ENCODE measurements around the gene HIVEP3. TPM values are rescaled to one million over a fixed set of nuclear protein-coding genes. Genes with fewer than 3 reads are reported as not detected.
A peak's percentile ranks its signal among the peaks of the same experiment; 100 is the strongest.

The HIVEP3 gene
- total RNA-seq, 1 experiment from 2014 or later: not detected

DNA sequence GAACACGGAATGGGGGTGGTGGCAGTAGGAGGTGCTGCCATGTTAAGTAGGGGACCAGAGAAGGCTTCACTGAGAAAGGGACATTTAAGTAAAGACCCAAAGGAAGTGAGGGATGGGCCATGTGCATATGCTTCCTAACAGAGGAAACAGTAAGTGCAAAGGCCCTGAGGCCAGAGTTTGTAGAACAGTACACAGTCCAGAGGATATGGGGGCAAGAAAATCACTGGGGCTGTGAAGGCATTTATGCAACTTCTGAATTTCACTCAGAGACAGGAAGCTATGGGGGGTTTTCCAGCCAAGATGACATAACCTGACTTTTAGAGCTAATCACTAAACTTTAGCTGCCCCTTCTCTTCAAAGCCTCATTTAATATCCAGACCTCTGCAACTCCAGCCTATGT, 231.7 kb downstream of the HIVEP3 start:
- in situ Hi-C loops (cut with HindIII; ENCODE audit: low sequenced_read_pairs): no loop called here
- no peak for DNase-seq (ENCODE audit: low spot score)

DNA sequence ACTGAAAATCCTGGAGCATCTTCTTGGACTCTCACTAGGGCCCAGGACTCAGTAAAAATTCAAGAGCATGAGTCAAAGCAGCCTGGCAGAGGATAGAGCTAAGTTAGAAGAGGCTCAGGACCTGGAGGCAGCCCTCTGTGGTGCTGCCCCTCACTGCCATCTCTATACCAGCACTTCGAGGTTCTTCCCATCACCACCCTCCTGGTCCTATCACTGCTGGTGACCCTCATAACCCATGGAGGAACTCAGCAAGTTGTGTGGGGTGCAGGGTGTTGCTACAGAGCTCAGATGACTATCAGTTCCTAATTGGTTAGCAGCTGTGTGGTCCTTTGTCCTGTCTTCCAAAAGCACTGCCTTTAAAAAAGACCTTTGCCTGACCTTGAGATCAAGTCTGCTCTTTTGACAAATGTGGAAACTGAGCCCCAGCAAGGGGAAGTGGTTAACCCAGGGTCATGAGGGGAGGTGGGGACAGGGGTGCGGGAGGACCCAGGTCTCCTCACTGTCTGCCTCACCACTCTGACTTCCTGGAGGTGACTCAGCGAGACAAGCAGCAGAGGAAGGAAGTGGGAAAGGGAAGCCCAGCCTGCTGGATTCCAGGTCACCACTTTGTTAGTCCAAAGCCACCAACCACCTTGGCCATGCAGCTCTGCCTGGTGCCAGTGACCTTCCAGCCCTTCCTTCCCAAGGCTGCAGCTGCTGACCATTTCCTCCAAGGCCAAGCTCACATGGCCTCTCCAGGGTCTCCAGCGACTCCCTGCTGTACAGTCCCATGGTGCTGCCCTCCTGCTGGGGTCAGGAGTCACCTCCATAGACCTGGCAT, 234.8 kb downstream of the HIVEP3 start:
- no peak for DNase-seq (ENCODE audit: low spot score)
- in situ Hi-C loops (cut with HindIII; ENCODE audit: low sequenced_read_pairs): no loop called here

DNA sequence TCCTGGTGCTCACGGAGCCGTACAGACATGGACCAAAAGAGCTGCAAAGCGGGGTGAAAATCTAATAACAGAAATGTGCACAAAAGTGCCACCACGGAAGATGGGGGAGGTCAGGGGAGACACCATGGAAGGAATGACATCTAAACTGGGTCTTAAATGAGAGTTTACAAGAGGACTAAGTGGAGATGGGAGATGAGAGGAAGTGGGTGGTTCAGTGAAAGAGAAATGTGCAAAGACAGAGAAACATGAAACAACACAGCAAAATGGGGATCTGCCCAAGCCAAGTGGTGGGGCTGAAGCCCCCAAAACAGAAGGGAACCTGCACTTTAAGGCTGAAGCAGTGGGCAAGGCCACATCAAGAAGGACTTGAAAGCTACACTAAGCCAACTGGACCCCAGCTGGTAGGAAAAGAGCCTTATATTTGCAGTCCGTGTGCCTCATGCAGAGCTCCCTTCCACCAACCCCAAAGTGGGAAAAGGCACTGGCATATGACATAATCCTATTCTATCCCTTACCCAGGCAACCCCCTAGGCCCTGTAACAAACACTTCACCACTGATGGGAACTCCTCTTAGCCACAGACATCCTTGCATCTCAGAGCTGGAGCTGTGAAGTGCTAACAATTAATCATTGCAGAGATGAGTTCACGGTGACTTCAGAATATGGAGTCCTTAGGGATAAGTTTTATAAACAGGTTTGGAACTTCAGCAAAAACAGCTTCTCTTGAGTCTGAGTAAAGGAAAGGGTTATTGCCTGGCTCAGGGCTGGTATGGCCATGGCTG, 235.7 kb downstream of the HIVEP3 start:
- no peak for DNase-seq (ENCODE audit: low spot score)
- in situ Hi-C loops (cut with HindIII; ENCODE audit: low sequenced_read_pairs): no loop called here

DNA sequence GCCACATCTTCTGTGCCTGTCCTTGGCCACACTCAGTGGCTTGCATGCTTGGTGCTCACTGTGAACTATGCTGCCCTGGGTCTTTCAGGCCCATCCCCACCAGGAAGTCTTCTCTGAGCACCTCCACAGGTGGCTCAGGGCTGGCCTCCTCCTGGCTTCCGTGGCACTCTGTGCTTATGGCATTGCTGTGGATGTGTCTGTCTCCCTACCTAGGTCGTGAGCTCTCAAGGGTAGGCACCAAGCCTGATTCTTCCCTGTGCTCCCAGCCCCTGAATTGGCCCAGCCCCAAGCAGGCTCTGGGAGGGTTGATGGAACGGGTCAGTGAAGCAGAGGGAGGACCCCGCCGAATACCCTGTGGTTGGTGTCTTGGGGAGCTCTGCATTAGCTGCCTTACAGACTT, 236.6 kb downstream of the HIVEP3 start:
- in situ Hi-C loops (cut with HindIII; ENCODE audit: low sequenced_read_pairs): no loop called here
- DNase-seq (ENCODE audit: low spot score): no peak

DNA sequence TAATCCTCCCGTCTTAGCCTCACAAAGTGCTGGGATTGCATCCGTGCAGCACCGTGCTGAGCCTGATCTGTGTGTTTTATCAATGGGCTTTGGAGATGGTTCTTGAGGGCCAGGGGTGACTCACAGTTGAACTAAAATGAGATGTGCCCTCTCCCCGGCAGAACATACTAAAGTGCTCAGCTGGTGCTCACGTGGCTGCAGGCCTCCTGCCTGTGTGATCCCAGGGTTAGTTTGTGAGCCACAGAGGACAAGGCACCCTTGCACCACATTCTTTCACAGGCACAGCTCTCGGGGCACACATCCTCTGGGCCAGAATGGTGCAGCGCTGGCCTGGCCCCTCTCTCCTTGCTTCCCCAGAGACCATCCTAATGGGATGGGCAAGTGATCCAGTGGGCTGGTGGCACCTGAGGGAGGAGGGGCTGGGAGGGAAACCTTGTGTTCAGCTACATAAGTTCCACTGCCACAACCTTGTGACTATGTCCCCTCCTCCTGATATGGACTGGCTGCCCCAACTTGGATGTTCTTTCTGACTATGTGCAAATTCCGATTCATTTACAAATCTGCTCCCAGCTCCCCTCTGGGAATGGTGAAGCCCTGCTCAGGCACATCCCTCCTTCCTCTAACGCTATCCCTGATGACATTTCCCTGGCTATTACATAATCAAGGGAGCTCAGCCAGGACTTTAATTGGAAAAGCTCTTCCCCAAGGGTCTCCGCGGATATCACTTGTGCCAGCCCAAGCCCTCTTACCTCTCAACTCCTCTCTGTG, 237.2 kb downstream of the HIVEP3 start:
- DNase-seq (ENCODE audit: low spot score): peak; percentile 30
- in situ Hi-C loops (cut with HindIII; ENCODE audit: low sequenced_read_pairs): no loop called here

DNA sequence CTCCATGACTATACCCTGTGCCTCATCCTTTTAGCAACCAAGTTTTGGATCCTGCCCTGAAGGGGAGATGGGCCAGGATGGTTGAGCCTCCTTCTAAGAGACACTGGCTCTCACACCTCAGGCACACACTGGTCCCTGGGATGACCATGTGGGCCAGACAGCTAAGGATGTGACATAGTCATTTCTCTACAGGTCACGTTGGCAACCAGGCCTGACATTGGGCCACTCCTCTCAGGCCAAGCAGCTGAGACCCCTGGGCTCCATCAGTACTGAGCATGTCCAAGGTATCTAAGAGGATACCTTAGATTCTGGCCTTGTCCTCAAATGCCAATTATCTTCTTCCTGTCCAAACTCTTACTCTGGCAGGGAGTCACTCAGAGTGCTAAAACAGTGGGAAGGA, 238.7 kb downstream of the HIVEP3 start:
- DNase-seq (ENCODE audit: low spot score): no peak
- in situ Hi-C loops (cut with HindIII; ENCODE audit: low sequenced_read_pairs): no loop called here

DNA sequence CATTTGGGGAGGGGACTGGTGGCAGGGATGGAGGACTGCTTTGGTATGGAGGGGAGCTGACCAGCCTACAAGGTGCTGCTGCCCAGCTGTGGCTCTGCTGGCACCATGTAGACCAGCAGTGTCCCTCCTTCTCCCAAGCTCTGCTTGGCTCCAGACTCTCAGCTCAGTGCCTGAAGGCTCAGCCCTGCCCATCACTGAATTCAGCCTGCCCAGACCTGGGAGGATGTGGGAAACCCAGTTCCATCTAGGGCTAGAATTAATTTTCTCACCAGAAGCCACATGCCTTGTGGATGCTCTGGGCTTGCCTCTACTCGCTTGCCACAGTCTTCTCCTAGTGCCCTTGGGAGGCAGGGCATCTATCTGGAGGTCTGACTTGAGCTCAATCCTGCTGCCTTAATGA, 239.2 kb downstream of the HIVEP3 start:
- in situ Hi-C loops (cut with HindIII; ENCODE audit: low sequenced_read_pairs): no loop called here
- no peak for DNase-seq (ENCODE audit: low spot score)

DNA sequence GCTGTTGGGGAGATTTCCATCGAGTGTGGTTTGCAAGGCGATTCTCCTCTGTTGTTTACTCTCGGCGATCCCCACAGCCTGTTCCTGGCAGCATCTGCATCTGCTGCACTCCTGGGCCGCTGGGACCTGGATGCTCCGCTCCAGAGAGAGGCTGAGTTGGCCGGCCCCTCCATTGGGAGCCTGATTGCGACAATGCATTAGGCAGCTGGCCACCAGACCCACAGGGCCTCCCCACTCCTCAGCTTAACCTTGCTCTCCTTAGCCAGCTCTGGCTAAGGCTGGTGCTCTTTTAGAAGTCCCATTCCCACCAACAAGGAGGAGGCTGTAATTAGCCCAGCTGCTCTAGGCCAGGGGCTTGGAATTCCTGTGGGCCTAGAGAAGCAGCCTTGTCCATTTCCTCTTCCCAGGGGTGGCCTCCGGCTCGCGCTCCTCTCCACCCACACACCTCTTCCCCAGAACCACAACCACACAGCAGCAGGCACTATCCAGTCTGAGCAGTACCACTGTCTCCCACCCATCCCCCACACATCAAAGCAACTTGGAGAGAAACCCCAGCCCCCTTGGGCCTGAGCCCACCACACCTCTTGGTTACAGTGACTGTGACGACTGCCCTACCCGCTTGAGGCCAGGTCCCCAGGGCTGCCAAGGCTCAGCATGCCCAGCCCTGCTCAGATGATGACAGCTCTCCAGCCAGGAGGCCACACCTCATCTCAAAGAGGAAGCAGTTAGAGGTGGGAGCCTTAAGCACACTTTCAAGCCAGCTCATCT, 240.4 kb downstream of the HIVEP3 start:
- in situ Hi-C loops (cut with HindIII; ENCODE audit: low sequenced_read_pairs): no loop called here
- no peak for DNase-seq (ENCODE audit: low spot score)

DNA sequence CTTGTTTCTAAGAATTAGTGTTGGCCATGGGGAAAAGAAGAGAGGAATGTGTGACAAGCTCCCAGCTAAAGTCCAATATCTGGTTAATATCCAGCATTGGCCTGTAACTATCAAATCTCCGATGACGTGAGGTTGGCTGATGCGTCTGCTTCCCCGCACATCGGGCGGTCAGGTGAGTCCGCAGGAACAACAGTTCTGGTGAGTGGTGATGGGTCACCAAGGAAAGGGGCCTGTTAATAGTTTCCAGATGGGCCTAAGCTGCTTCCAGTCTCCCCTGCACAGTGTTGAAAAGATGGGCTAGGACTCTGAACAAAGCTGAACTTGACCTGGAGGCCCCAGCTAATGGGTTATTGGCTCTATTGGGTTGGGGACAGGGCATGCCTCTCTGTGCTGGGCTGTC, 241.1 kb downstream of the HIVEP3 start:
- DNase-seq (ENCODE audit: low spot score): no peak
- in situ Hi-C loops (cut with HindIII; ENCODE audit: low sequenced_read_pairs): no loop called here

DNA sequence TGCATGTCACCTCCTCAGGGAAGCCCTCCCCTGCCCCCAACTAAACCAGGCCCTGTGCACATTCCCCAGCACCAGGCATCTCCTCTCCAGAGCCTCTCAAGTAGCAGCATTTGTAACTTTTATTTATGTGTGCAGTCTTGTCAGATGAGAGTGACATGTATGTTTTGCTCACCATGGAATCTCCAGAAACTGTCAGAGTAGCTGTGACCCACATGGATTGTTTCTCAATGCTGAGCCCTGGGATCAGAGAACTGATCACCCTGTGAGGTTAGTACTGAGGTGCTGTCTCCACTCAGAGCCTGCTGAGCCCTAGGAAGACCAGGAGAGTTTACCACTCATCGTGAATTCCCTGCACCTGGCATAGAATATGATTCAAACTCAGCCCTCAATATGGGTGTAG, 243.3 kb downstream of the HIVEP3 start:
- no peak for DNase-seq (ENCODE audit: low spot score)
- in situ Hi-C loops (cut with HindIII; ENCODE audit: low sequenced_read_pairs): no loop called here

DNA sequence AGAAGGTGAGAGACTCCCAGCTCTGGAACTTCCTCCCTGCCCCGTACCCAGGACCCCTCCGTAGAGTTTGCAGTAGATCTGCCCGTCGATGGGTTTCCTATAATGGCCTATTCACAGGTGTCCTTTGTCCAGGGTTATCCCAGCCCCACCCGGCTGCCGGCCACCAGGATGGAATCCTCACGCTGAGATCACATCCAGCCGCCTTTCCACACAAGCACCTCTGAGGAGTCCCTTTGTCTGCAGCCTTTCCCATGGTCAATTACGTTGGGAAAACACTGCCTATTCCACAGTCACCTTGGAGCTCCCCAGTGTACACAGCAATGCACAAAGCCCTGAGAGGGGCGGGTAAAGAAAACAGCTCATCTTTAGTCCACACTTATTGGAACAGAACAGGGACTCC, 244.2 kb downstream of the HIVEP3 start:
- no peak for DNase-seq (ENCODE audit: low spot score)
- in situ Hi-C loops (cut with HindIII; ENCODE audit: low sequenced_read_pairs): no loop called here

DNA sequence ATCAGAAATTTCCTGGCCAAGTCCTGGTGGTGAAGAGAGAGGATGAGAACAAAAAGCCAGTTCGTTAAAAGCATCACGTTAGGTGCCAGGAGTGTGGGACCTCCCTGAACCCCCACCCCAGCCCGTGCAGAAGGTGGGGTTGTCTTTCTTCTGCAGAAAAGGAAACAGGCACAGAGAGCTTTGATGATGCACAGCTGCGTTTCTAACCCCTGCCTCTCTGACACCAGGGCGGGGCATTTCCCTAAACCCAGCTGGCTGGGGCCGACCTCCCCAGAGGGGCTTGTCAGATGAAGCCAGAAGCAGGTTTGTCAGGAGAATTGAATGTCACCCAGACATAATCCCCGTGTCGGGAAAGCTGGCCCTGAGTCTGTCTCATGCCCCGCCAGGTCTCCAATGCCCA, 244.9 kb downstream of the HIVEP3 start:
- in situ Hi-C loops (cut with HindIII; ENCODE audit: low sequenced_read_pairs): no loop called here
- DNase-seq (ENCODE audit: low spot score): no peak

DNA sequence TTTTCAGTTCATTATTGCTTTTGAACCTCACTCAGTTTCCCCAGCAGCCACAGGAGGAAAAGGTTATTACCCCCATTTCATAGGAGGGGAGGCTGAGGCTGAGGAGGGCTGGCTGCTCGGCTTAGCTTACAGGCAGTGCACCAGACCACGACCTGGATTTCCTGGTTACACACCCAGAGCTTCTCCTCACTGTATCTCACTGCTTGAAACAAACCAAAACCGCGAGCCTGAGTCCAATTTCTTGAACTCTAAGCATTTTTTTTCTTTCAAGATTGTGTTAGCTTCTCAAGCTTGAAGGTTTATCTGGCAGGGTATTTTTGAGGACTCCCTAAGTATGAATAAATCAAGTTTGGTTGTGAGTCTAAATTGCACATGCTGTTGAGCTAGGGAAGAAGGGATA, 245.3 kb downstream of the HIVEP3 start:
- in situ Hi-C loops (cut with HindIII; ENCODE audit: low sequenced_read_pairs): no loop called here
- DNase-seq (ENCODE audit: low spot score): no peak

DNA sequence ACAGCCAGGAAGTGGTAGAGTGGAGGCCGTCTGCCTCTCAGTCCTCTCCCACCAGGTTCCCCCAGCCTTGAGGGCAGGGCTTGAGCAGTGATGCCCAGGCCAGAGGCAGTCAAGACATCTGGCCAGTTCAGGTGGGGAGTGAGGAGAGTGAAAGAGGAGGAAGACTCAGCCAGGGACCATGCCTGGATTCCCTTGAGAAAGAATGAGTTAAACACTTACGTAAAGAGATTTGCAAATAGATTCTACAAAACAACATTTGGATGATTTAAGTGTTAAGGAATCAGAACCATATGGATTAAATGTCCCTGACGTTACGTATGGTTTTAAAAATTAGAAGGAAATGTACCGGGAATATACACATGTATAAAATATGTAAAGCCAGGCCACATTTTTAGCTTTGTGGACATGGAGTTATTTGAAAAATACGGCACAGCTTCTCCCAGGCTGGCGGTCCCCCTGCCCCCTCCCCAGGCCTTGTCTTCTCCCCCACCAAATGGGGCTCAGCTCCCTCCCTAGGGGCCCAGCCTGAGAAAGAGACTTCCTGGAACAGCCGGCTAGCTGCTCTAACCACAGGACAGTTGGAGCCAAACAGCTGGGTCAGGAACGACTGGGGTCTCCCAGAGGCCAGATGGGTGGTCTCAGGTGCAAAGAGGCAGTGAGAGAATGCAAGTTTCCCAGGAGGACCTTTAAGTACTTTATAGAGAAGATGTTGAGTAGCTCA, 245.9 kb downstream of the HIVEP3 start:
- in situ Hi-C loops (cut with HindIII; ENCODE audit: low sequenced_read_pairs): no loop called here
- DNase-seq (ENCODE audit: low spot score): no peak

DNA sequence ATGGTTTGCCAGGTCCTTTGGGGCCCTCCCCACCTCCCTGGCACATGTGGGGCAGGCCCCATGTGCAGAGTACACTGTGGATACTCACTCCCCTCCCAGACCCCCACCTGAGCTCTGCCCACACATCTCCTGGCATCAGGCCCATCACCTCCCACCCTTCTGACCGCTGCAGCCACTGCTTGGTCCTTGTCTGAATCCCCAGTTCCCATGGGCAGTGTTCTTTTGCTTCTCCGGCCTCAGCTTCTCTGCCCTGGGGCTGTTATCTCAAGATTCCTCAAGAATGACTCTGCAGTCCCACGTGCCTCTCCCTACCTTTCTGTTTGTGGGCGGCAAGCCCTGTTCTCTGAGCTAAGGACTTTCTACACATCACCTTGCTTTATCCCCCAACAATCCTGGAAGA, 246.5 kb downstream of the HIVEP3 start:
- in situ Hi-C loops (cut with HindIII; ENCODE audit: low sequenced_read_pairs): no loop called here
- no peak for DNase-seq (ENCODE audit: low spot score)

DNA sequence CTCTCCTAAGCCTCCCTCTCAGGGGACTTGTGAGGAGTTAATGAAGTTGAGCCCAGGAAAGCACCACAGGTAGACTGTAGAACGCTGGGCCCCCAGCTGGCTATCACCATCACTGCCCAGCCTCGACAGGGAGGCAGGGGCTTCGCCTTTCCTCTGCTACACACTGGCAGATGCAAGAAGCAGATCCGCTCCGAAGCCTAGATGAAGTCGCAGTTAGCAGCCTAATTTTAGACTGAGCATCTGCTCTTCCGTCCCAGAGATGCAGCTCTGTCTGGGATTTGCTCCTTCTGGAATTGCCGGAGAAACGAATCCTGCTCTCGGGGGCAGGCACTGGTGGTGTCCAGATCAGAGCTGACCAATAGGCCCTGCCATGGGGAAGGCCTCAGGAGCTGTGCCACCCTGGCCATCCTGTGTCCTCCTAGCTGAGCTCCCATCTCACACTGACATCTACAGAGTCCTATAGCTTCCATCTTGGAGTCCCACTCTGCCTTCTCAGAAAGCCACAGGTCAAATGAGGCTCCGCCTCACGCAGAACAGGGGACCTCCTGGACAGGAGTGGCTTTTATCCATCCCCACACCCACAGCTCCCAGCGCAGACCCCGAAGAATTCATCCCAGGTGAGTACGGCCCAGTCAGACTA, 247.5 kb downstream of the HIVEP3 start:
- DNase-seq (ENCODE audit: low spot score): no peak
- in situ Hi-C loops (cut with HindIII; ENCODE audit: low sequenced_read_pairs): no loop called here

DNA sequence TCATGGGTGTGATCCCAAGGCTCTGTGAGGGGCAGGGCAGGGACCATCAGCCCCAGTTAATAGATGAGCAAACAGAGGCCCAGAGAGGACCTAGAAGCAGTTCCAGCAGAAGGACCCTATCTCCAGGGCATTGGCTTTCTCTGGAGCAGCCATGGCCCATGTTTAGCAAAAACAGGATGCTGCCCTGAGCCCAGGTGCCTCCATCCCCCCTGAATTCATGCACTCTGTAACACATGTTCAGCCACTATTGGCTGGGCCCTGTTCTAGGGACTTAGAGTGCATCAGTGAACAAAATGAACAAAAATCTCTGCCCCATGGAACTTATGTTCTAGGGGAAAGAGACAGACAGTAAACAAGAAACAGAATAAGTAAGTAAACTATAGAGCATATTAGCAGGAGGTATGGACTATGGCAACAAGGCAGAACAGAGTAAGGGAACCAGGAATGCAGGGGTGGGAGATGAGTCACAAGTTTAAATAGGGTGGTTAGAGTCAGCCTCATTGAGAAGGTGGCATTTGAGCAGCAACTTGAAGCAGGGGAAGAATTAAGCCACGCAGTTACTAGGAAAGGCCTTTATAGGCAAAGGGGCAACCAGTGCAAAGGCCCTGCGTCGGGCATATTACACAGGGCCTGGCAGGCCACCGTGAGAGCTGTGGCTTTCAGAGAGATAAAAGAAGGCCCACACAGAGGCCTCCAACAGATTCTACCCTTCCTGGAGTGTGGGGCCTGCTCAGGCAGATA, 248.3 kb downstream of the HIVEP3 start:
- no peak for DNase-seq (ENCODE audit: low spot score)
- in situ Hi-C loops (cut with HindIII; ENCODE audit: low sequenced_read_pairs): no loop called here

DNA sequence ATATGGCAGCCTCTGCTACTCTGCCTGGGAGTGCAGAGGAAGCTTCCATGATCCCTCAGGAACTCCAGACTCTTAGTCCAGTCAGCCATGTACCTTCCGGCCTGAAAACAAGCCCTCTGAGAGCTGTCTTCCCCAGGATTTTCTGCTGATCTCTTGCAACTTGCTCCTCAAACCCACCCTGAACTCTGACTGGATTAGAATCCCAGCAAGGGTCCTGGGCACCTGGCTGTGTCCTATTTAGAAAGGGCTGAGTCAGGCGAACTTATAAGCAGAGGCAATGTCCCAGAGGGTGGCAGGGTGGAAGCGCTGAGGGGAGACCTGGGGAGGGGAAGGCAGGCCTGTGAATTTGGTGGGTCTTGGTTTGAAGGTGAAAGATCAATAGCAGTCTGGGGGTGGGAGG, 249.8 kb downstream of the HIVEP3 start:
- in situ Hi-C loops (cut with HindIII; ENCODE audit: low sequenced_read_pairs): no loop called here
- no peak for DNase-seq (ENCODE audit: low spot score)
